NCI-H446 treated with DMSO at 0.1 percent for 48 hours (cell line): ENCODE results near the gene DTNA.
"Not testable (repeated sequence)": the region's sequence is repeated elsewhere in the genome, so short reads cannot be mapped to it uniquely, and the experiment has no call there.

Experiments used
- DNase-seq: peaks from one replicate; lab custom pipeline; 2025; lab: John Stamatoyannopoulos, UW

The DTNA gene

GRCh38 chr18:34709750-34710441 lies at the start of gene DTNA:
Gene DTNA (plus strand): TSS chr18:34710298. CDS start chr18:34755977, 45,679 bp downstream.
- no peak for DNase-seq

GRCh38 chr18:34660572-34660971 lies 49.5 kb upstream of the DTNA start:
- no peak for DNase-seq

- no peak for DNase-seq
These were observed 48.5 kb upstream of the DTNA start for GRCh38 chr18:34661464-34662087.

- DNase-seq, result no peak
These were observed 33.1 kb upstream of the DTNA start for GRCh38 chr18:34676816-34677574.

- DNase-seq, result not testable (repeated sequence)
These were observed 20.3 kb upstream of the DTNA start for GRCh38 chr18:34689750-34690149.

- no peak for DNase-seq
These were observed 18.5 kb upstream of the DTNA start for GRCh38 chr18:34691614-34692013.

- no peak for DNase-seq
These were observed 15.4 kb upstream of the DTNA start for GRCh38 chr18:34694591-34695165.

GRCh38 chr18:34695310-34695709 lies 14.8 kb upstream of the DTNA start:
- no peak for DNase-seq

GRCh38 chr18:34696671-34697070 lies 13.4 kb upstream of the DTNA start:
- no peak for DNase-seq

GRCh38 chr18:34697233-34697632 lies 12.9 kb upstream of the DTNA start:
- DNase-seq, result no peak

- no peak for DNase-seq
These were observed 12.2 kb upstream of the DTNA start for GRCh38 chr18:34697891-34698290.

GRCh38 chr18:34701911-34702310 lies 8.2 kb upstream of the DTNA start:
- no peak for DNase-seq

GRCh38 chr18:34702814-34703213 lies 7.3 kb upstream of the DTNA start:
- no peak for DNase-seq

GRCh38 chr18:34704074-34704473 lies 6.0 kb upstream of the DTNA start:
- DNase-seq, result no peak

GRCh38 chr18:34704823-34705222 lies 5.3 kb upstream of the DTNA start:
- no peak for DNase-seq

- DNase-seq, result peak; percentile 81
These were observed 2.4 kb upstream of the DTNA start for GRCh38 chr18:34707670-34708069.

- DNase-seq, result no peak
These were observed 994 bp upstream of the DTNA start for GRCh38 chr18:34709104-34709503.

GRCh38 chr18:34710458-34710914 lies 388 bp downstream of the DTNA start:
- no peak for DNase-seq

GRCh38 chr18:34710934-34711333 lies 836 bp downstream of the DTNA start:
- no peak for DNase-seq

- not testable (repeated sequence) for DNase-seq
These were observed 6.0 kb downstream of the DTNA start for GRCh38 chr18:34716111-34716510.

GRCh38 chr18:34718610-34719009 lies 8.5 kb downstream of the DTNA start:
- DNase-seq, result no peak

- no peak for DNase-seq
These were observed 10.1 kb downstream of the DTNA start for GRCh38 chr18:34720220-34720619.

- DNase-seq, result no peak
These were observed 13.0 kb downstream of the DTNA start for GRCh38 chr18:34723143-34723542.
